ENCODE results near the gene ARHGAP12. TPM values are rescaled to one million over a fixed set of nuclear protein-coding genes. Genes with fewer than 3 reads are reported as not detected.

ARHGAP12 gene
- total and polyA plus RNA-seq, 2 donors from 2014 or later: 15.0 to 30.9 TPM

DNA sequence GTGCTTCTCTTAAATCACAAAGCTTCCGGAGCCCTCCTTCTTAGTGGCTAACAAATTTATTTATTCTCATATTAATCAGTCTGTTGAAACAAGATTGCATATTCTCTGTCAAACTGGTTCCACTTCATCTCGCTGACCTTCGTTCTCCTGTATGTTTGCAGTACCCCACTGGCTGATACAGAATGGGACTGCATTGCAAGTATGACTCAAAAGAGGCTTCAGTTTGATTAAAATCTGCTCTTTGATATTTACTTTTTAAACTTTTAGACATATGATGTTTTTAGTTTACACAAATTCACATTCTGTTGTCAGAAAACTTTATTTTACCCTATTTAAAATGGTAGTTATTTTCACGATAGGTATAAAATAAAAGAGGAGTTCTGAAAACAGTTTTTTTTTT is 14.3 kb upstream of the ARHGAP12 start:
- FAIRE-seq (no peak), DNase-seq (no peak)
- no peaks in the 10 kb centered on the region for H3K4me1 ChIP-seq (ENCODE audit: control insufficient read depth in 2 of 3, insufficient read depth in 2 of 3, low read depth in 1 of 3, low read length in 3 of 3)
- H3K9ac ChIP-seq (ENCODE audit: low read length in 3 of 3): no peak overlapping the region
- intact Hi-C loops (cut with DNase I): no loop called here
- H3K9me3 ChIP-seq (ENCODE audit: control insufficient read depth in 2 of 3, insufficient read depth in 1 of 3, low read length in 3 of 3): no peaks in the 10 kb centered on the region
- H3K27me3 ChIP-seq (ENCODE audit: control insufficient read depth, insufficient read depth, low read length): no peaks in the 10 kb centered on the region
- TF ChIP-seq, protein P1, sequence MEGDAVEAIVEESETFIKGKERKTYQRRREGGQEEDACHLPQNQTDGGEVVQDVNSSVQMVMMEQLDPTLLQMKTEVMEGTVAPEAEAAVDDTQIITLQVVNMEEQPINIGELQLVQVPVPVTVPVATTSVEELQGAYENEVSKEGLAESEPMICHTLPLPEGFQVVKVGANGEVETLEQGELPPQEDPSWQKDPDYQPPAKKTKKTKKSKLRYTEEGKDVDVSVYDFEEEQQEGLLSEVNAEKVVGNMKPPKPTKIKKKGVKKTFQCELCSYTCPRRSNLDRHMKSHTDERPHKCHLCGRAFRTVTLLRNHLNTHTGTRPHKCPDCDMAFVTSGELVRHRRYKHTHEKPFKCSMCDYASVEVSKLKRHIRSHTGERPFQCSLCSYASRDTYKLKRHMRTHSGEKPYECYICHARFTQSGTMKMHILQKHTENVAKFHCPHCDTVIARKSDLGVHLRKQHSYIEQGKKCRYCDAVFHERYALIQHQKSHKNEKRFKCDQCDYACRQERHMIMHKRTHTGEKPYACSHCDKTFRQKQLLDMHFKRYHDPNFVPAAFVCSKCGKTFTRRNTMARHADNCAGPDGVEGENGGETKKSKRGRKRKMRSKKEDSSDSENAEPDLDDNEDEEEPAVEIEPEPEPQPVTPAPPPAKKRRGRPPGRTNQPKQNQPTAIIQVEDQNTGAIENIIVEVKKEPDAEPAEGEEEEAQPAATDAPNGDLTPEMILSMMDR (IDR thresholded peaks at IDR 0.05; ENCODE audit: borderline replicate concordance, extremely low read depth, insufficient read depth): no peak
- no peak overlapping the region for H3K27ac ChIP-seq (ENCODE audit: low read depth in 2 of 2, low read length in 2 of 2)
- H3K36me3 ChIP-seq (ENCODE audit: control insufficient read depth in 2 of 3, insufficient read depth in 3 of 3, low read length in 3 of 3): no peaks in the 10 kb centered on the region
- no peak overlapping the region for H3K4me3 ChIP-seq (ENCODE audit: low read length in 3 of 3)

GRCh38 chr10:31942435-31942834 is 13.8 kb upstream of the ARHGAP12 start:
- H3K27ac ChIP-seq (ENCODE audit: low read depth in 2 of 2, low read length in 2 of 2): no peak overlapping the region
- H3K9ac ChIP-seq (ENCODE audit: low read length in 3 of 3): no peak overlapping the region
- TF ChIP-seq, protein P1 (IDR thresholded peaks at IDR 0.05; ENCODE audit: borderline replicate concordance, extremely low read depth, insufficient read depth): no peak
- H3K36me3 ChIP-seq (ENCODE audit: control insufficient read depth in 2 of 3, insufficient read depth in 3 of 3, low read length in 3 of 3): no peaks in the 10 kb centered on the region
- no peaks in the 10 kb centered on the region for H3K27me3 ChIP-seq (ENCODE audit: control insufficient read depth, insufficient read depth, low read length)
- no peak overlapping the region for H3K4me3 ChIP-seq (ENCODE audit: low read length in 3 of 3)
- no peaks in the 10 kb centered on the region for H3K4me1 ChIP-seq (ENCODE audit: control insufficient read depth in 2 of 3, insufficient read depth in 2 of 3, low read depth in 1 of 3, low read length in 3 of 3)
- no peaks in the 10 kb centered on the region for H3K9me3 ChIP-seq (ENCODE audit: control insufficient read depth in 2 of 3, insufficient read depth in 1 of 3, low read length in 3 of 3)
- no peak for DNase-seq
- intact Hi-C loops (cut with DNase I): no loop called here
- no peak for FAIRE-seq

DNA sequence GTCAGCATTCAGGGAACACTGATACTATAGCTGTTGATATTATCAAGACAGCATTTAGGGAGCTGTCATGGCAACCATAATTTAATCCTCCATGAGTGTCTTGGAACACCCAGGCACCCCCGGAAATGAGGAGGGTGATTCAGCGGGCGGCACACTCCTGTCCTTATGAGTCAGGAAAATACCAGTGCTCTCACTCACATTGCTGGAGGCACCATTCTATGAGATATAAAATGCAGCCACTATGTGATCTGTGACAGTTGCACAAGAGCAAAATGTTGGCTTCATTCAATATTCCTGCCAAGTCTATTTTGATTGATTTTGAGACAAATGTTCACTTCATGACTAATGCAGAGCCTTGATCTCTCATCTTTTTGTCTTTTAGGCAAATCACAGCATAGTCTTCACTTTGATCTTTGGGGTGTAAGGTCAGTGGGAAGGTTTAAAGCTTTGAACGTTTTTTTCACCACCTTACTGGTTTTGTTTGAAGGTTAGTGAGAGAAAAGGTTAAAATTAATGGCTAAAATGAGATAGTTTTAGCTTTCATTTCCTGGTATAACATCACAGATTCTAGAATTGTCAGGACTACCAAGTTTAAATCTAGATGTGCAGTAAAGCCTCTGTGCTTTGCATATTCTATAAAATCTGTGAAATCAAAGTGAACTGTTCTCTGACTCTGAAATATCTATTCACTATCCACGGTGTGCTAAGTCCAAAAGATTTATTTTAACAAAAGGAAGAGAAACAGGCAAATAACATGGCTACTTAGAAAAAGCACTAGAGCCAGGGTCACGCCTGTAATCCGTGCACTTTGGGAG is 12.4 kb upstream of the ARHGAP12 start:
- no peaks in the 10 kb centered on the region for H3K9me3 ChIP-seq (ENCODE audit: control insufficient read depth in 2 of 3, insufficient read depth in 1 of 3, low read length in 3 of 3)
- TF ChIP-seq, protein P1 (IDR thresholded peaks at IDR 0.05; ENCODE audit: borderline replicate concordance, extremely low read depth, insufficient read depth): no peak
- DNase-seq (no peak), FAIRE-seq (no peak)
- H3K9ac ChIP-seq (ENCODE audit: low read length in 3 of 3): no peak overlapping the region
- no peaks in the 10 kb centered on the region for H3K4me1 ChIP-seq (ENCODE audit: control insufficient read depth in 2 of 3, insufficient read depth in 2 of 3, low read depth in 1 of 3, low read length in 3 of 3)
- H3K27me3 ChIP-seq (ENCODE audit: control insufficient read depth, insufficient read depth, low read length): no peaks in the 10 kb centered on the region
- no peaks in the 10 kb centered on the region for H3K36me3 ChIP-seq (ENCODE audit: control insufficient read depth in 2 of 3, insufficient read depth in 3 of 3, low read length in 3 of 3)
- intact Hi-C loops (cut with DNase I): no loop called here
- H3K27ac ChIP-seq (ENCODE audit: low read depth in 2 of 2, low read length in 2 of 2): no peak overlapping the region
- no peak overlapping the region for H3K4me3 ChIP-seq (ENCODE audit: low read length in 3 of 3)

Data from kidney (tissue), 14 donors.